K562 (cell line): ENCODE results near the gene CGREF1. TPM values are rescaled to one million over a fixed set of nuclear protein-coding genes. Genes with fewer than 3 reads are reported as not detected.

Experiments
- BCOR ChIP-seq: fragments of 450-650 bp; IDR thresholded peaks from 2 replicates; pipeline ENCODE4 v1.6.1; 2016
- BHLHE40 ChIP-seq: IDR thresholded peaks from 2 replicates; pipeline ENCODE4 v1.6.1; 2011; ENCODE audit warnings: low read length, improper control_type of control experiment
- BRCA1 ChIP-seq, 2 experiments: fragments of 450-650 bp in 1 of 2; sonication (generic) in 1 of 2; formaldehyde crosslinking in 1 of 2; IDR thresholded peaks; 2 replicates each; pipeline versions ENCODE4 v1.5.0 to v1.6.1; 2017 to 2020; ENCODE audit warnings: mild to moderate bottlenecking in 1 of 2, missing genetic modification reagents in 1 of 2
- CC2D1A ChIP-seq: fragments of 450-650 bp; IDR thresholded peaks from 2 replicates; pipeline ENCODE4 v1.6.1; 2017; ENCODE audit warnings: mild to moderate bottlenecking
- CCNT2 ChIP-seq: IDR thresholded peaks from 2 replicates; pipeline ENCODE4 v1.6.1; 2011; ENCODE audit warnings: borderline replicate concordance, low read depth, mild to moderate bottlenecking, moderate library complexity, mixed read lengths, low read length; ENCODE audit not compliant: insufficient read length; ENCODE audit errors: extremely low read depth
- DACH1 ChIP-seq: fragments of 450-650 bp; IDR thresholded peaks from 2 replicates; pipeline ENCODE4 v1.6.1; 2018; ENCODE audit not compliant: partially characterized antibody
- GATA2 ChIP-seq: sonication (generic); formaldehyde crosslinking; IDR thresholded peaks from 2 replicates; pipeline ENCODE4 v1.4.0; 2020; ENCODE audit warnings: mild to moderate bottlenecking, missing genetic modification reagents
- HOXB6 ChIP-seq: fragments of 250-450 bp; sonication (Bioruptor Pico); IDR thresholded peaks from 2 replicates; pipeline ENCODE4 v1.5.1; 2022; ENCODE audit warnings: mild to moderate bottlenecking, borderline replicate concordance
- ILF3 ChIP-seq: fragments of 450-650 bp; IDR thresholded peaks from 2 replicates; pipeline ENCODE4 v1.6.1; 2018; ENCODE audit warnings: antibody characterized with exemption, mild to moderate bottlenecking, moderate library complexity, borderline replicate concordance
- LEF1 ChIP-seq: fragments of 450-650 bp; IDR thresholded peaks from 2 replicates; pipeline ENCODE4 v1.6.1; 2016; ENCODE audit warnings: mild to moderate bottlenecking
- MCM7 ChIP-seq, 2 experiments: fragments of 450-650 bp; IDR thresholded peaks; 2 replicates each; pipeline ENCODE4 v1.6.1; 2016 to 2018
- MEF2D ChIP-seq: conservative IDR thresholded peaks from 2 replicates; pipeline ENCODE4 v1.6.1; 2016; ENCODE audit warnings: low read depth, missing genetic modification characterization, missing compliant biosample characterization
- MYC ChIP-seq, 2 experiments: fragments of 250-450 bp in 1 of 2; sonication (Bioruptor Pico) in 1 of 2; IDR thresholded peaks; 2 replicates each; pipeline versions ENCODE4 v1.5.1 to v1.6.1; 2012 to 2021; ENCODE audit warnings: low read depth in 2 of 2, borderline replicate concordance in 1 of 2, improper control_type of control experiment in 1 of 2, low read length in 1 of 2, mild to moderate bottlenecking in 1 of 2, moderate library complexity in 1 of 2
- NEUROD1 ChIP-seq: fragments of 150-350 bp; IDR thresholded peaks from 2 replicates; pipeline ENCODE4 v1.6.1; 2014; ENCODE audit warnings: borderline replicate concordance, low read length, low read depth; ENCODE audit not compliant: partially characterized antibody
- NFATC3 ChIP-seq: fragments of 450-650 bp; IDR thresholded peaks from 2 replicates; pipeline ENCODE4 v1.6.1; 2017; ENCODE audit warnings: mild to moderate bottlenecking
- PHB ChIP-seq: fragments of 250-450 bp; sonication (Bioruptor Pico); IDR thresholded peaks from 2 replicates; pipeline ENCODE4 v1.5.0; 2021
- RFX5 ChIP-seq: IDR thresholded peaks from 2 replicates; pipeline ENCODE4 v1.6.1; 2011; ENCODE audit warnings: low read depth, mild to moderate bottlenecking, improper control_type of control experiment, low read length
- SNRNP70 ChIP-seq: fragments of 200-400 bp; formaldehyde crosslinking; optimal IDR thresholded peaks from 2 replicates; pipeline ENCODE3; 2017; ENCODE audit warnings: low read depth, low read length
- SPI1 ChIP-seq: IDR thresholded peaks from 2 replicates; pipeline ENCODE4 v1.6.1; 2011; ENCODE audit warnings: low read depth, low read length, control low read depth, borderline replicate concordance
- TBP ChIP-seq: optimal IDR thresholded peaks from 2 replicates; pipeline ENCODE3; 2011; ENCODE audit warnings: low read depth, low read length, improper control_type of control experiment
- TFE3 ChIP-seq: fragments of 450-650 bp; formaldehyde crosslinking; IDR thresholded peaks from 2 replicates; pipeline ENCODE4 v1.4.0; 2020; ENCODE audit warnings: mild to moderate bottlenecking, mixed read lengths
- XRCC4 ChIP-seq: IDR thresholded peaks from one replicate; pipeline ENCODE4 v1.6.1; 2011; ENCODE audit not compliant: insufficient read depth, insufficient read length; ENCODE audit errors: extremely low read depth
- YY1 ChIP-seq, 3 experiments: IDR thresholded peaks; 2 replicates each; pipeline ENCODE4 v1.6.1; 2011; ENCODE audit warnings: low read length in 2 of 3, mild to moderate bottlenecking in 2 of 3, moderate library complexity in 2 of 3, borderline replicate concordance in 1 of 3, control low read depth in 1 of 3, low read depth in 1 of 3; ENCODE audit not compliant: insufficient read depth in 3 of 3, insufficient replicate concordance in 2 of 3, control insufficient read depth in 1 of 3, insufficient read length in 1 of 3; ENCODE audit errors: extremely low read depth in 1 of 3
- ZC3H4 ChIP-seq: sonication (generic); formaldehyde crosslinking; IDR thresholded peaks from 2 replicates; pipeline ENCODE4 v1.9.0; 2021; ENCODE audit warnings: missing genetic modification reagents, borderline replicate concordance
- ZEB2 ChIP-seq: fragments of 450-650 bp; IDR thresholded peaks from 2 replicates; pipeline ENCODE4 v1.6.1; 2016
- polyA plus RNA-seq, 8 experiments: library from polyadenylated mRNA; depleted of rRNA in 4 of 8; stranded (reverse) in 5 of 8; unstranded in 3 of 8; fragments of >200 nt; fragmentation: Nextera tagmentation in 2 of 8; fragmentation: Illumina TruSeq in 1 of 8; extraction: Ambion mirVana in 2 of 8; extraction: Trizol in 1 of 8; gene quantifications; 2 replicates each; pipeline versions ENCODE4 v1.2.1 to v1.2.3, GENCODE V29; 2011 to 2014; ENCODE audit warnings: inconsistent platforms in 1 of 8, missing spikeins in 1 of 8
- total RNA-seq, 7 experiments: library from RNA; depleted of rRNA in 6 of 7; stranded (reverse); fragments of >200 nt in 6 of 7; fragmentation: Illumina TruSeq in 2 of 7; extraction: Trizol in 2 of 7; gene quantifications; 2 replicates each; pipeline versions ENCODE4 v1.2.1 to v1.2.3, GENCODE V29; 2011 to 2021; ENCODE audit warnings: low replicate concordance in 1 of 7
- TF ChIP-seq, protein P1 (sequence below): fragments of 250-450 bp; sonication (Bioruptor Pico); IDR thresholded peaks from 2 replicates; pipeline ENCODE4 v1.8.0; 2021; ENCODE audit warnings: mild to moderate bottlenecking, moderate library complexity

Gene CGREF1
- total and polyA plus RNA-seq, 9 of the 15 experiments (the other 6 are each of a cell fraction or from before 2014, with no cell fraction given), result 0.07 to 0.50 (median 0.37) TPM

- TF ChIP-seq TFE3 (CRISPR knock-in tag) (0 out of 2 replicates have a peak, but pooled peaks have one; percentile 18), PHB (CRISPR knock-in tag) (no peak), ZC3H4 (CRISPR knock-in tag) (no peak), NEUROD1 (no peak), GATA2 (CRISPR knock-in tag) (peak; percentile 69), LEF1 (peak; percentile 75), CC2D1A (no peak), ILF3 (no peak), MYC (IDR thresholded peaks at IDR 0.05; ENCODE audit: low read depth, low read length) (peak; percentile 97), MYC (CRISPR knock-in tag; IDR thresholded peaks at IDR 0.05; ENCODE audit: borderline replicate concordance, low read depth) (peak; percentile 84), XRCC4 (no peak), RFX5 (no peak), SNRNP70 (no peak), BRCA1 (IDR thresholded peaks at IDR 0.05) (no peak), BRCA1 (CRISPR knock-in tag; IDR thresholded peaks at IDR 0.05) (no peak), TBP (no peak), MCM7 (IDR thresholded peaks at IDR 0.05) (no peak), SPI1 (no peak), BCOR (no peak), HOXB6 (CRISPR knock-in tag) (no peak), BHLHE40 (peak; percentile 72; the same call in 1 of the 2 replicates), YY1 (IDR thresholded peaks at IDR 0.05; ENCODE audit: borderline replicate concordance in 1 of 3, control insufficient read depth in 1 of 3, extremely low read depth in 1 of 3, insufficient read depth in 3 of 3, insufficient read length in 1 of 3, insufficient replicate concordance in 2 of 3, low read depth in 1 of 3, low read length in 2 of 3) (peak in 2 of 3 experiments; percentile 42 to 61), ZEB2 (0 out of 2 replicates have a peak, but pooled peaks have one; percentile 38), MEF2D (tag) (peak; percentile 57; the same call in 1 of the 2 replicates), DACH1 (no peak), NFATC3 (no peak), CCNT2 (no peak)
- TF ChIP-seq, protein P1, sequence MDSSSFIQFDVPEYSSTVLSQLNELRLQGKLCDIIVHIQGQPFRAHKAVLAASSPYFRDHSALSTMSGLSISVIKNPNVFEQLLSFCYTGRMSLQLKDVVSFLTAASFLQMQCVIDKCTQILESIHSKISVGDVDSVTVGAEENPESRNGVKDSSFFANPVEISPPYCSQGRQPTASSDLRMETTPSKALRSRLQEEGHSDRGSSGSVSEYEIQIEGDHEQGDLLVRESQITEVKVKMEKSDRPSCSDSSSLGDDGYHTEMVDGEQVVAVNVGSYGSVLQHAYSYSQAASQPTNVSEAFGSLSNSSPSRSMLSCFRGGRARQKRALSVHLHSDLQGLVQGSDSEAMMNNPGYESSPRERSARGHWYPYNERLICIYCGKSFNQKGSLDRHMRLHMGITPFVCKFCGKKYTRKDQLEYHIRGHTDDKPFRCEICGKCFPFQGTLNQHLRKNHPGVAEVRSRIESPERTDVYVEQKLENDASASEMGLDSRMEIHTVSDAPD, result no peak
Observed at GRCh38 chr2:27092696-27093429, 26.1 kb downstream of the CGREF1 start (continued).
